Ovary (tissue), 9 donors: Measurements from ENCODE around the gene CDHR2. TPM values are rescaled to one million over a fixed set of nuclear protein-coding genes. Genes with fewer than 3 reads are reported as not detected.
A peak's percentile ranks its signal among the peaks of the same experiment; 100 is the strongest.

Experiments used
- DNase-seq, 5 donors: peaks; one replicate each; pipeline ENCODE4 v3.0.0-alpha.2; 2019 to 2020
- H3K27ac ChIP-seq, 2 donors: fragments of 200-600 bp; one replicate each; pipeline versions ENCODE4 v1.5.1 to v1.8.0; 2019 to 2022
- H3K27me3 ChIP-seq: fragments of 200-600 bp; one replicate; pipeline ENCODE4 v1.8.0; 2022
- H3K36me3 ChIP-seq: fragments of 200-600 bp; sonication (generic); one replicate; pipeline ENCODE4 v1.5.1; 2019
- H3K4me1 ChIP-seq: one replicate; pipeline ENCODE4 v1.8.1; 2013; ENCODE audit warnings: mild to moderate bottlenecking, moderate library complexity; ENCODE audit not compliant: insufficient read depth
- H3K4me3 ChIP-seq: fragments of 200-600 bp; sonication (generic); one replicate; pipeline ENCODE4 v1.5.1; 2017
- H3K9me3 ChIP-seq, 2 donors: fragments of 200-600 bp in 1 of 2; sonication (generic) in 1 of 2; one replicate each; pipeline versions ENCODE4 v1.5.1 to v1.8.1; 2013 to 2019; ENCODE audit warnings: mild to moderate bottlenecking in 1 of 2, moderate library complexity in 1 of 2
- CTCF ChIP-seq, 3 donors: fragments of 450-650 bp in 2 of 3; fragments of 200-600 bp in 1 of 3; IDR thresholded peaks; one replicate each; pipeline versions ENCODE4 v1.5.1 to v1.8.0; 2016 to 2022; ENCODE audit warnings: antibody characterized with exemption in 3 of 3, mild to moderate bottlenecking in 1 of 3
- EP300 ChIP-seq: sonication (generic); formaldehyde crosslinking; IDR thresholded peaks from one replicate; pipeline ENCODE4 v1.6.1; 2017; ENCODE audit warnings: antibody characterized with exemption
- POLR2A ChIP-seq: fragments of 450-650 bp; IDR thresholded peaks from one replicate; pipeline ENCODE4 v1.6.1; 2017; ENCODE audit warnings: antibody characterized with exemption, mild to moderate bottlenecking, moderate library complexity
- WGBS, 3 donors: extraction: QIAGEN DNeasy Blood & Tissue Kit in 1 of 3; methylation state at CpG; one replicate each; pipeline versions ENCODE4 v1.1.5 to v1.1.7; 2013 to 2017; 5-methylcytosine and 5-hydroxymethylcytosine counted together
- intact Hi-C, 4 donors: fragments of 100-400 bp; cut with DNase I; formaldehyde crosslinking; loops; one replicate each; pipeline versions ENCODE4 v1.11.0 to v1.15.1; 2022 to 2023
- polyA plus RNA-seq, 2 donors: library from polyadenylated mRNA; stranded (reverse); fragments of 200-250 nt in 1 of 2; fragments of 350-450 nt in 1 of 2; fragmentation: Illumina TruSeq in 1 of 2; extraction: RNeasy Lipid Tissue Mini Kit (QIAGEN cat#74804) in 1 of 2; gene quantifications; one replicate each; pipeline ENCODE4 v1.2.3, GENCODE V29; 2013 to 2014
- total RNA-seq, 7 donors: library from RNA; depleted of rRNA in 2 of 7; stranded (reverse); fragments of >200 nt in 2 of 7; fragmentation: NEBNext Ultra II Directional in 3 of 7; extraction: Animal tissue kit (Norgen Biotek cat#: 25700) in 3 of 7; gene quantifications; one replicate each; pipeline versions ENCODE4 v1.1.0 to v1.2.4, GENCODE V29; 2016 to 2023
- donor health status: DM: no; HTN: no; CAD: no; lungs with moderate emphysema.
- donor health status: DM: no; HTN: no; CAD: no.
- donor health status: Bipolar disorder and iron deficiency.
- donor health status: DM: yes; HTN: yes; CAD: no.
- donor health status: DM: no; HTN: no; CAD: no.
- donor health status: DM: yes; HTN: yes; CAD: no.

Gene CDHR2
- total and polyA plus RNA-seq, 9 donors, result 0.10 to 2.0 (median 0.20) TPM; not detected in 6

- TF ChIP-seq EP300, result no peak
- no peak for TF ChIP-seq CTCF (IDR thresholded peaks at IDR 0.05)
- no peak for TF ChIP-seq POLR2A
- H3K9me3 ChIP-seq, result no peaks in the 10 kb centered on the region
- DNase-seq, result no peak
- H3K4me1 ChIP-seq, result no peaks in the 10 kb centered on the region
- intact Hi-C loops, result no loop called here
- H3K4me3 ChIP-seq, result no peak overlapping the region
- no peaks in the 10 kb centered on the region for H3K36me3 ChIP-seq
- 71 to 74% (median 74%) methylated on average over 14 of the region's 14 CpGs for WGBS, 3 donors
- H3K27ac ChIP-seq, result no peak overlapping the region
- H3K27me3 ChIP-seq, result no peaks in the 10 kb centered on the region
Observed at GRCh38 chr5:176575066-176575465, 25.9 kb downstream of the CDHR2 start.

- DNase-seq, result no peak
- intact Hi-C loops, result no loop called here
- 70 to 79% (median 72%) methylated on average over 35 to 37 of the region's 37 CpGs for WGBS, 3 donors
- Histone ChIP-seq H3K36me3 (no peaks in the 10 kb centered on the region), H3K27ac (no peak overlapping the region), H3K27me3 (no peaks in the 10 kb centered on the region), H3K4me1 (no peaks in the 10 kb centered on the region), H3K4me3 (no peak overlapping the region), H3K9me3 (no peaks in the 10 kb centered on the region)
- no peak for TF ChIP-seq POLR2A
Observed at GRCh38 chr5:176575488-176576422, 26.6 kb downstream of the CDHR2 start.

GRCh38 chr5:176577312-176578176 lies 28.4 kb downstream of the CDHR2 start:
- intact Hi-C loops, result no loop called here
- Histone ChIP-seq H3K27me3 (no peaks in the 10 kb centered on the region), H3K36me3 (no peaks in the 10 kb centered on the region), H3K4me1 (no peaks in the 10 kb centered on the region), H3K4me3 (no peak overlapping the region), H3K27ac (no peak overlapping the region), H3K9me3 (no peaks in the 10 kb centered on the region)
- DNase-seq, result no peak
- TF ChIP-seq CTCF (IDR thresholded peaks at IDR 0.05) (no peak), POLR2A (no peak), EP300 (no peak)
- 79 to 82% (median 80%) methylated on average over 36 of the region's 36 CpGs for WGBS, 3 donors

- H3K9me3 ChIP-seq, result no peaks in the 10 kb centered on the region
- peak in 3 of 5 donors; percentile 26 to 33 (median 27) for DNase-seq
- H3K36me3 ChIP-seq, result no peaks in the 10 kb centered on the region
- H3K4me3 ChIP-seq, result no peak overlapping the region
- no peaks in the 10 kb centered on the region for H3K4me1 ChIP-seq
- intact Hi-C loops, result no loop called here
- 23 to 27% (median 23%) methylated on average over 15 of the region's 15 CpGs for WGBS, 3 donors
- H3K27ac ChIP-seq, result no peak overlapping the region
- no peaks in the 10 kb centered on the region for H3K27me3 ChIP-seq
- peak in 1 of 3 donors; percentile 15 for TF ChIP-seq CTCF (IDR thresholded peaks at IDR 0.05)
- no peak for TF ChIP-seq EP300
Observed at GRCh38 chr5:176578391-176578808, 29.3 kb downstream of the CDHR2 start.
